GM18867 (cell line): ENCODE results near the gene TSSK1B.
"Not testable (repeated sequence)": the region's sequence is repeated elsewhere in the genome, so short reads cannot be mapped to it uniquely, and the experiment has no call there.

Experiments
- ATAC-seq: cut with Tn5 transposase; IDR thresholded peaks from one replicate; pipeline ENCODE4 v1.9.1; 2021; ENCODE audit warnings: mild to moderate bottlenecking, moderate library complexity; ENCODE audit not compliant: unreplicated experiment

TSSK1B gene

GRCh38 chr5:113404269-113404668 lies 30.5 kb downstream of the TSSK1B start:
- ATAC-seq, result no peak

GRCh38 chr5:113397986-113398385 lies 36.8 kb downstream of the TSSK1B start:
- not testable (repeated sequence) for ATAC-seq

GRCh38 chr5:113397046-113397445 lies 37.7 kb downstream of the TSSK1B start:
- ATAC-seq, result no peak

GRCh38 chr5:113394658-113395057 lies 40.1 kb downstream of the TSSK1B start:
- ATAC-seq, result no peak

- peak; percentile 83 for ATAC-seq
Observed at GRCh38 chr5:113390224-113390623, 44.6 kb downstream of the TSSK1B start.

- ATAC-seq, result no peak
Observed at GRCh38 chr5:113389116-113389515, 45.7 kb downstream of the TSSK1B start.

- no peak for ATAC-seq
Observed at GRCh38 chr5:113387844-113388243, 46.9 kb downstream of the TSSK1B start.

GRCh38 chr5:113384782-113385285 lies 50.0 kb downstream of the TSSK1B start:
- no peak for ATAC-seq

GRCh38 chr5:113382731-113383130 lies 52.1 kb downstream of the TSSK1B start:
- ATAC-seq, result no peak
